CD4-positive, alpha-beta memory T cell (primary cell): ENCODE measurements around the gene TM9SF3. TPM values are rescaled to one million over a fixed set of nuclear protein-coding genes. Genes with fewer than 3 reads are reported as not detected.
A peak's percentile ranks its signal among the peaks of the same experiment; 100 is the strongest.

Experiments used
- CTCF ChIA-PET: fragments of 350-600 bp; sonication (Branson Sonifier 250); formaldehyde crosslinking; loops from one replicate; lab custom pipeline; 2021; ENCODE audit warnings: inconsistent platforms; ENCODE audit not compliant: partially characterized antibody; lab: Charles Lee
- POLR2A ChIA-PET: fragments of 350-600 bp; sonication (Branson Sonifier 250); formaldehyde crosslinking; loops from one replicate; lab custom pipeline; 2021; ENCODE audit not compliant: partially characterized antibody; lab: Charles Lee
- DNase-seq, 5 donors: peaks; one replicate each; pipeline versions ENCODE4 v3.0.0 to v3.0.0-alpha.2; 2020 to 2022; ENCODE audit warnings: mixed read lengths in 1 of 5
- H3K27ac ChIP-seq: one replicate; pipeline ENCODE4 v1.7.0; 2013; ENCODE audit warnings: low read depth, low read length
- H3K27me3 ChIP-seq: 2 replicates; pipeline ENCODE4 v1.7.0; 2013; ENCODE audit warnings: mild to moderate bottlenecking, low read length, moderate library complexity; ENCODE audit not compliant: insufficient read depth
- H3K36me3 ChIP-seq: 2 replicates; pipeline ENCODE4 v1.7.0; 2013; ENCODE audit warnings: mild to moderate bottlenecking, low read length, moderate library complexity; ENCODE audit not compliant: insufficient read depth
- H3K4me1 ChIP-seq: 2 replicates; pipeline ENCODE4 v1.7.0; 2013; ENCODE audit warnings: mild to moderate bottlenecking, low read length, moderate library complexity; ENCODE audit not compliant: insufficient read depth
- H3K4me3 ChIP-seq, 2 donors: one replicate each; pipeline ENCODE4 v1.7.0; 2013; ENCODE audit warnings: low read length in 2 of 2, mild to moderate bottlenecking in 1 of 2
- H3K9me3 ChIP-seq, 2 donors: one replicate each; pipeline ENCODE4 v1.7.0; 2013; ENCODE audit warnings: low read length in 2 of 2, control low read depth in 1 of 2; ENCODE audit not compliant: control insufficient read depth in 1 of 2
- H3K27ac Mint-ChIP-seq, 7 donors: one replicate each; pipeline ENCODE4 v1.8.0; 2020 to 2021; ENCODE audit warnings: mixed read lengths in 7 of 7, mild to moderate bottlenecking in 6 of 7, inconsistent platforms in 3 of 7, moderate library complexity in 3 of 7
- H3K27me3 Mint-ChIP-seq, 2 donors: one replicate each; pipeline ENCODE4 v1.8.0; 2020 to 2021; ENCODE audit warnings: mixed read lengths in 2 of 2
- H3K36me3 Mint-ChIP-seq, 2 donors: one replicate each; pipeline ENCODE4 v1.8.0; 2020 to 2021; ENCODE audit warnings: mixed read lengths in 2 of 2, inconsistent platforms in 1 of 2, mild to moderate bottlenecking in 1 of 2
- H3K4me1 Mint-ChIP-seq, 4 donors: one replicate each; pipeline ENCODE4 v1.8.0; 2020 to 2021; ENCODE audit warnings: mixed read lengths in 4 of 4, mild to moderate bottlenecking in 1 of 4
- H3K4me3 Mint-ChIP-seq, 8 donors: one replicate each; pipeline ENCODE4 v1.8.0; 2020 to 2021; ENCODE audit warnings: mixed read lengths in 8 of 8, mild to moderate bottlenecking in 7 of 8, moderate library complexity in 6 of 8, inconsistent platforms in 3 of 8
- H3K9me3 Mint-ChIP-seq, 8 donors: one replicate each; pipeline ENCODE4 v1.8.0; 2020 to 2021; ENCODE audit warnings: mixed read lengths in 8 of 8, mild to moderate bottlenecking in 5 of 8, inconsistent platforms in 3 of 8, moderate library complexity in 1 of 8
- intact Hi-C: fragments of 100-400 bp; cut with micrococcal nuclease; formaldehyde crosslinking; loops from one replicate; pipeline ENCODE4 v1.15.1; 2023
- polyA plus RNA-seq, 2 donors: library from polyadenylated mRNA; unstranded; fragments of 300-500 nt; fragmentation: Illumina TruSeq; gene quantifications; one replicate each; pipeline ENCODE4 v1.2.3, GENCODE V29; 2021
- total RNA-seq, 2 experiments: library from RNA; stranded (reverse); gene quantifications; one replicate each; pipeline ENCODE4 v1.2.3, GENCODE V29; 2021

Gene TM9SF3
- total and polyA plus RNA-seq, 4 experiments from 2014 or later, result 74.7 to 125 (median 109) TPM

GRCh38 chr10:96536129-96536528, 50.7 kb downstream of the TM9SF3 start:
- H3K9me3 ChIP-seq, result no peaks in the 10 kb centered on the region
- no peaks in the 10 kb centered on the region for H3K27me3 ChIP-seq
- ChIA-PET CTCF (interaction anchor here (1.5 kb wide), 1 partner anchor 23 kb away, joined by 5 read pairs; the partner anchor contains the start of gene TLL2), POLR2A (no interaction called here)
- Mint-ChIP-seq H3K27ac (no peak overlapping the region), H3K36me3 (peaks cover 41 to 50% of the 10 kb centered on the region in 2 donors), H3K4me3 (no peak overlapping the region), H3K4me1 (peaks cover 12 to 20% (median 16%) of the 10 kb centered on the region in 4 donors), H3K27me3 (no peaks in the 10 kb centered on the region), H3K9me3 (no peaks in the 10 kb centered on the region)
- intact Hi-C loops, result no loop called here
- no peaks in the 10 kb centered on the region for H3K4me1 ChIP-seq
- H3K27ac ChIP-seq, result no peak overlapping the region
- no peak overlapping the region for H3K4me3 ChIP-seq
- H3K36me3 ChIP-seq, result peaks cover 5% of the 10 kb centered on the region
- DNase-seq, result no peak

- H3K4me1 Mint-ChIP-seq, result peaks cover 0 to 10% (median 3%) of the 10 kb centered on the region in 4 donors
- no peaks in the 10 kb centered on the region for H3K9me3 Mint-ChIP-seq
- H3K4me3 Mint-ChIP-seq, result no peak overlapping the region
- H3K27me3 Mint-ChIP-seq, result no peaks in the 10 kb centered on the region
- Histone ChIP-seq H3K36me3 (peaks cover 21% of the 10 kb centered on the region), H3K27ac (no peak overlapping the region), H3K4me1 (no peaks in the 10 kb centered on the region), H3K9me3 (no peaks in the 10 kb centered on the region), H3K27me3 (no peaks in the 10 kb centered on the region), H3K4me3 (no peak overlapping the region)
- POLR2A ChIA-PET, result no interaction called here
- peaks cover 33 to 56% of the 10 kb centered on the region in 2 donors for H3K36me3 Mint-ChIP-seq
- no peak overlapping the region for H3K27ac Mint-ChIP-seq
- DNase-seq, result no peak
- intact Hi-C loops, result no loop called here
- CTCF ChIA-PET, result no interaction called here
These were observed 54.3 kb downstream of the TM9SF3 start for GRCh38 chr10:96532523-96532922.

GRCh38 chr10:96529634-96530279, 57.1 kb downstream of the TM9SF3 start:
- peaks cover 31% of the 10 kb centered on the region for H3K36me3 ChIP-seq
- no peaks in the 10 kb centered on the region for H3K9me3 ChIP-seq
- intact Hi-C loops, result no loop called here
- H3K4me1 ChIP-seq, result no peaks in the 10 kb centered on the region
- Mint-ChIP-seq H3K9me3 (no peaks in the 10 kb centered on the region), H3K27me3 (no peaks in the 10 kb centered on the region), H3K36me3 (peaks cover 55 to 78% of the 10 kb centered on the region in 2 donors), H3K27ac (no peak overlapping the region), H3K4me1 (peaks cover 0 to 5% (median 3%) of the 10 kb centered on the region in 4 donors), H3K4me3 (no peak overlapping the region)
- H3K27me3 ChIP-seq, result no peaks in the 10 kb centered on the region
- ChIA-PET CTCF (no interaction called here), POLR2A (no interaction called here)
- no peak for DNase-seq
- no peak overlapping the region for H3K27ac ChIP-seq
- H3K4me3 ChIP-seq, result no peak overlapping the region

- H3K9me3 ChIP-seq, result no peaks in the 10 kb centered on the region
- H3K36me3 Mint-ChIP-seq, result peaks cover 72 to 80% of the 10 kb centered on the region in 2 donors
- ChIA-PET POLR2A (no interaction called here), CTCF (no interaction called here)
- H3K36me3 ChIP-seq, result peaks cover 24% of the 10 kb centered on the region
- intact Hi-C loops, result no loop called here
- no peak for DNase-seq
- peaks cover 0 to 4% (median 2%) of the 10 kb centered on the region in 4 donors for H3K4me1 Mint-ChIP-seq
- H3K27ac Mint-ChIP-seq, result no peak overlapping the region
- no peaks in the 10 kb centered on the region for H3K27me3 Mint-ChIP-seq
- H3K4me3 ChIP-seq, result no peak overlapping the region
- H3K4me3 Mint-ChIP-seq, result no peak overlapping the region
- H3K9me3 Mint-ChIP-seq, result no peaks in the 10 kb centered on the region
- H3K27ac ChIP-seq, result no peak overlapping the region
- no peaks in the 10 kb centered on the region for H3K27me3 ChIP-seq
- H3K4me1 ChIP-seq, result no peaks in the 10 kb centered on the region
These were observed 62.1 kb downstream of the TM9SF3 start for GRCh38 chr10:96524741-96525140.

GRCh38 chr10:96517284-96517683, 69.5 kb downstream of the TM9SF3 start:
- intact Hi-C loops, result no loop called here
- CTCF ChIA-PET, result no interaction called here
- H3K27ac Mint-ChIP-seq, result no peak overlapping the region
- peaks cover 4% of the 10 kb centered on the region for H3K36me3 ChIP-seq
- peaks cover 7 to 18% (median 11%) of the 10 kb centered on the region in 4 donors for H3K4me1 Mint-ChIP-seq
- DNase-seq, result no peak
- no peaks in the 10 kb centered on the region for H3K9me3 ChIP-seq
- H3K4me1 ChIP-seq, result peaks cover 21% of the 10 kb centered on the region
- peaks cover 2% of the 10 kb centered on the region in 2 donors for H3K27me3 Mint-ChIP-seq
- POLR2A ChIA-PET, result interaction anchor here (1.1 kb wide), 1 partner anchor 9 kb away, joined by 3 read pairs; no protein-coding TSS in a partner anchor
- no peak overlapping the region for H3K4me3 Mint-ChIP-seq
- H3K27me3 ChIP-seq, result peaks cover 5% of the 10 kb centered on the region
- no peaks in the 10 kb centered on the region for H3K9me3 Mint-ChIP-seq
- peaks cover 26 to 29% of the 10 kb centered on the region in 2 donors for H3K36me3 Mint-ChIP-seq
- H3K27ac ChIP-seq, result no peak overlapping the region
- no peak overlapping the region for H3K4me3 ChIP-seq

- Mint-ChIP-seq H3K27me3 (peaks cover 4 to 6% of the 10 kb centered on the region in 2 donors), H3K4me3 (peak overlapping the region in 1 of 8 donors; percentile 12), H3K27ac (no peak overlapping the region), H3K9me3 (no peaks in the 10 kb centered on the region), H3K36me3 (peaks cover 17 to 19% of the 10 kb centered on the region in 2 donors), H3K4me1 (peaks cover 10 to 23% (median 16%) of the 10 kb centered on the region in 4 donors)
- CTCF ChIA-PET, result no interaction called here
- no peak overlapping the region for H3K27ac ChIP-seq
- H3K4me1 ChIP-seq, result peaks cover 23% of the 10 kb centered on the region
- H3K36me3 ChIP-seq, result no peaks in the 10 kb centered on the region
- no peak for DNase-seq
- POLR2A ChIA-PET, result interaction anchor here (0.9 kb wide), 1 partner anchor 10 kb away, joined by 3 read pairs; no protein-coding TSS in a partner anchor
- intact Hi-C loops, result no loop called here
- H3K27me3 ChIP-seq, result peaks cover 9% of the 10 kb centered on the region
- no peaks in the 10 kb centered on the region for H3K9me3 ChIP-seq
- H3K4me3 ChIP-seq, result no peak overlapping the region
These were observed 70.5 kb downstream of the TM9SF3 start for GRCh38 chr10:96516337-96516736.

- ChIA-PET CTCF (interaction anchor here (0.6 to 1.7 kb wide), 9 partner anchors 8 to 49 kb away, joined by 3 to 7 read pairs (median 4); no protein-coding TSS in a partner anchor), POLR2A (interaction anchor here (1.2 to 1.5 kb wide), 2 partner anchors 67 to 316 kb away, joined by 3 read pairs; no protein-coding TSS in a partner anchor)
- Histone ChIP-seq H3K27ac (no peak within 1 kb of the TSS), H3K9me3 (no peaks in the 10 kb centered on the region), H3K36me3 (no peaks in the 10 kb centered on the region), H3K27me3 (peaks cover 10% of the 10 kb centered on the region), H3K4me1 (peaks cover 23% of the 10 kb centered on the region), H3K4me3 (peak within 1 kb of the TSS; percentile 15 to 55)
- peaks cover 4 to 6% of the 10 kb centered on the region in 2 donors for H3K27me3 Mint-ChIP-seq
- peak; percentile 26 to 54 (median 39) for DNase-seq
- intact Hi-C loops, result loop anchor here (5.0 kb wide), 2 partner anchors 73 to 137 kb away; partner anchors contain the start of gene TM9SF3
- H3K4me3 Mint-ChIP-seq, result peak within 1 kb of the TSS; percentile 81 to 86 (median 84)
- H3K4me1 Mint-ChIP-seq, result peaks cover 10 to 23% (median 16%) of the 10 kb centered on the region in 4 donors
- H3K36me3 Mint-ChIP-seq, result peaks cover 0 to 4% of the 10 kb centered on the region in 2 donors
- peak within 1 kb of the TSS in 2 of 7 donors; percentile 56 to 67 for H3K27ac Mint-ChIP-seq
- no peaks in the 10 kb centered on the region for H3K9me3 Mint-ChIP-seq
These were observed 72.9 kb downstream of the TM9SF3 start, which contains the start of gene TLL2 for GRCh38 chr10:96513698-96514561. TLL2 (minus strand) TSS chr10:96513926; CDS start chr10:96513685, 241 bp downstream.
